LHCN-M2 (cell line): ENCODE measurements around the gene SLC19A1. TPM values are rescaled to one million over a fixed set of nuclear protein-coding genes. Genes with fewer than 3 reads are reported as not detected.
"Not testable (repeated sequence)": the region's sequence is repeated elsewhere in the genome, so short reads cannot be mapped to it uniquely, and the experiment has no call there.

ENCODE experiments used
- DNase-seq: peaks from one replicate; pipeline ENCODE4 v3.0.0-alpha.2; 2012; ENCODE audit warnings: low read depth
- total RNA-seq: library from RNA; depleted of rRNA; stranded (reverse); fragments of >200 nt; gene quantifications from 2 replicates; pipeline ENCODE4 v1.2.3, GENCODE V29; 2014

The SLC19A1 gene
- total RNA-seq, 1 experiment from 2014 or later = 21.8 TPM

- DNase-seq = no peak
Observed at GRCh38 chr21:45506241-45506817, 35.9 kb downstream of the SLC19A1 start.

DNA sequence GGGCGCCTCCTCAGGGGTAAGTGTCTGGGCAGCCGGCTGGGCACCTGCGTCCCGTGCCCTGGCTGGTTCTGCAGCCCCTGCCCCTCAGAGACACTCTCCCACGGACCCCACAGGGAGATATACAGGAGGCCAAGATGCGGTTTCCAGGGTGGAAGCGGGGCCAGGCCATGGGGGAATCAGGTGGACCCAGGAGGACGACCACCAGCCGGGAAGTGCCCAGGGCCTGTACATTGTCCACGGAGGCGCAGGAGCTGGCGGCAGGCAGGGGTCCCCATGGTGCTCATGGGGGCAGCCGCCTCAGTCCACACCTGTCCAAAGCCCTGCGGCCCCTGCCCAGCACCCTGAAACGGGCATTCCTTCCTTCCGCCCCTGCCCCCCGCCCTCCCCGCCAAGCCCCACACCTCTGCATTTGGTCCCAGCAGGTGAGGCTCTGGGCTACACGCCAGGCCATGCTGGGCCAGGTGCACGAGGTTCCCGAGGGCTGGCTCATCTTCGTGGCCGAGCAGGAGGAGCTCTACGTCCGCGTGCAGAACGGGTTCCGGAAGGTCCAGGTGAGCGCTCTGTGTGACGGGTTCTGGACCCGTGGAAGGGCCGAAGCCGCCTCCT is 36.7 kb downstream of the SLC19A1 start:
- DNase-seq = no peak

GRCh38 chr21:45504516-45505415 is 37.5 kb downstream of the SLC19A1 start:
- no peak for DNase-seq

- no peak for DNase-seq
Observed at GRCh38 chr21:45504021-45504515, 38.2 kb downstream of the SLC19A1 start.

DNA sequence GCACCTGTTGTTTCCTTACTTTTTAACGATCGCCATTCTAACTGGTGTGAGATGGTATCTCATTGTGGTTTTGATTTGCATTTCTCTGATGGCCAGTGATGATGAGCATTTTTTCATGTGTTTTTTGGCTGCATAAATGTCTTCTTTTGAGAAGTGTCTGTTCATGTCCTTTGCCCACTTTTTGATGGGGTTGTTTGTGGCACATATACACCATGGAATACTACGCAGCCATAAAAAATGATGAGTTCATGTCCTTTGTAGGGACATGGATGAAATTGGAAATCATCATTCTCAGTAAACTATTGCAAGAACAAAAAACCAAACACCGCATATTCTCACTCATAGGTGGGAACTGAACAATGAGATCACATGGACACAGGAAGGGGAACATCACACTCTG is 39.0 kb downstream of the SLC19A1 start:
- not testable (repeated sequence) for DNase-seq

GRCh38 chr21:45502600-45502999 is 39.6 kb downstream of the SLC19A1 start:
- DNase-seq = no peak

GRCh38 chr21:45502006-45502345 is 40.3 kb downstream of the SLC19A1 start:
- DNase-seq = no peak

DNA sequence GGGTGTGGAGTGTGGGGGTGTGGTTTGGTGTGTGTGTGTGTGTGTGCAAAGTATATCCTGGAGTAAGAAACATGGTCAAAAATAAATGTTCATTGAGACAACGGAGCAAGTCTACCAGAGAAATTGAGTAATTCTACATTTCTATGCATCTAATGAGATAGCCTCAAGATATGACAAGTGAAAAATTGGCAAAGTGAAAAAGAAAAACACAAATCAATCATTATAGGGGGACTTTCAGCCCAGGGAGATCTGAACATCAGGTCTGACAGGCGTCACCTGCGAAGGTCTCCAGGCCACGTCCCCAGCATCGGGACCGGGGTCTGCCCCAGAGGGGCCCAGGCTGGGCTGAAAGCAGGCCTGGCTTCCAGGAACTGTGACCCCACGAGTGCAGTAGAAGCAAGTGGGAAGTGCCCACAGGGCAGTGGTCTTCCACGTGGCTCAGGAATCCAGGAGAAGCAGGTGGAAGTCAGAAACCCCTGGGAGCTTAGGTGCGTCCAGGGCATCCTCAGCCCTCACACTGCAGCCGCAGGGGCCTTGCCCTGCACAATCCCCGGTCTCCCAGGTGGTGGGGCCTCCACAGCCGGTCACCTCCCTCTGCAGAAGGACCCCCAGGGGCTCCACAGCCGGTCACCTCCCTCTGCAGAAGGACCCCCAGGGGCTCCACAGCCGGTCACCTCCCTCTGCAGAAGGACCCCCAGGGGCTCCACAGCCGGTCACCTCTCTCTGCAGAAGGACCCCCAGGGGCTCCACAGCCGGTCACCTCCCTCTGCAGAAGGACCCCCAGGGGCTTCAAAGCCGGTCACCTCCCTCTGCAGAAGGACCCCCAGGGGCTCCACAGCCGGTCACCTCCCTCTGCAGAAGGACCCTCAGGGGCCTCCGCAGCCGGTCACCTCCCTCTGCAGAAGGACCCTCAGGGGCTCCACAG is 40.9 kb downstream of the SLC19A1 start:
- not testable (repeated sequence) for DNase-seq

- DNase-seq = no peak
Observed at GRCh38 chr21:45499970-45500577, 42.2 kb downstream of the SLC19A1 start.

DNA sequence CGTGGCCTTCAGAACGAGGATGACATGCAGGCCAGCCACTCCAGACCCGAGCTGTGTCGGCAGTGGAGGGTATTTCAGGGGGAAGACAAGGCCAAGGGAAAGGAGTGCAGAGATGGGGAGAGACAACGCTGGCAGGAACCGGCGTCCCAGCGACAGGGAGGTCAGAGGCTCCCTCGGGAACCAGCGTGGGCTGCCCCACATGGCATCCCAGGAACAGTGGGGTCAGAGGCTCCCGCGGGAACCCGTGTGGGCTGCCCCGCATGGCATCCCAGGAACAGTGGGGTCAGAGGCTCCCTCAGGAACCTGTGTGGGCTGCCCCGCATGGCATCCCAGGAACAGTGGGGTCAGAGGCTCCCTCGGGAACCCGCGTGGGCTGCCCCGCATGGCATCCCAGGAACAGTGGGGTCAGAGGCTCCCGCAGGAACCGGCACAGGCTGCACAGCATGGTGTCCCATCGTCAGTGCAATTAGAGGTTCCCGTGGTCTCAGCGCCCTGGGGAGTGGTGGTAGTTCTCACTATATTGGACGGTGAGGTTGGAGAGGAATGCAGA is 43.0 kb downstream of the SLC19A1 start:
- no peak for DNase-seq

DNA sequence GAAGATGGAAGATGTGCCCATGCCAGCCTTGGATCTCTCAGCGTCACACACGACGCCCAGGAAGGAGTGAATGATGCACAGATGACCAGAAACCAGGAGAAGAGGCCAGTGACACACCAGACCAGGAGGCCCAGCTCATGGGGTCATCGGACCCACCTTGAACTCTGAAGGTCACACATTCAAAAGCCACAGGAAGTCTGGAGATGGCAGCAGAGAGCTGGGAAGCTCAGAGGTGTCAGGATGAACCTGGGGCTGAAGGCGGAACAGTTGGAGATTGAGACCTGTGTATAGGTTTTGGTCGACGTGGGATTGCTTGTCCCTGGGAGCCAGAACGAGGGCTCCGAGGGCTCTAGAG is 43.6 kb downstream of the SLC19A1 start:
- no peak for DNase-seq

GRCh38 chr21:45497846-45498645 is 44.2 kb downstream of the SLC19A1 start:
- no peak for DNase-seq

DNA sequence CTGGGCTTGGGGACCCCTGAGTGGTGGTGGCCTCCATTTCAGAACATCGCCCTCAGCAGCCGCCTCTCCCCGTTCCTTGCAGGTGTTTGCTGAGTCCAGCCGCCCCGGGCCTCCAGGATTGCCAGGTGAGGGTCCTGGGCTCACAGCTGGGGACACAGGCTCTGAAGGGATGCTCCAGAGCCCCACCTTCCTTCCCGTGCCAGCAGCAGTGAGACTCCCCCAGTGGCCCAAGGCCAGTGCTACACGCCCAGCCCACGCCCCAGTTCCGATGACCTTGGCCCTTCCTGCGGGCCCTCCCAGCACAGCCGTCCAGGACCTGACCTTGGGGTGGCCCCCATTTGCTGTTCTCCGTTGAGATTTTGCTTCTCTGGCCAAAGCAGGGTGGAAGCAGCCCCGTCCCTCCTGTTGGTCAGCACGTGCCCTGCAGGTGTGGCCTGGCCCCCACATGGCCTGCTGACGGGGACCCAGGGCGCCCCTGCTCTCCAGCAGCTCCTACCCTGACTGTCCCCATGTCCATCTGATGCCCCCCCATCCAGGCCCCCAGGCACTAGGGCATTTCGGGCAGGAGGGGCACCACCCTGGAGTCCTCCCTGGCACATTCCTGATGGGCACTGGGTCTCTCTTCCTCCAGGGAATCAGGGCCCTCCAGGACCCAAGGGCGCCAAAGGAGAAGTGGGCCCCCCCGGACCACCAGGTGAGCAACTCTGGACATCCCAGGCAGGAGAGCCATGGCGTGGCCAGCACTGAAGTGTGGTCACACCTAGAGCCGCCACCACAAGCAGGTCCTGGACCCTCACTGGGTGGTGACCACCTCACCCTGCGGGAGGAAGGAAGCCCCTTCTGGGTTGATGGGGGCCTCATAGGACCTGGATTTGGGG is 45.0 kb downstream of the SLC19A1 start:
- no peak for DNase-seq

DNA sequence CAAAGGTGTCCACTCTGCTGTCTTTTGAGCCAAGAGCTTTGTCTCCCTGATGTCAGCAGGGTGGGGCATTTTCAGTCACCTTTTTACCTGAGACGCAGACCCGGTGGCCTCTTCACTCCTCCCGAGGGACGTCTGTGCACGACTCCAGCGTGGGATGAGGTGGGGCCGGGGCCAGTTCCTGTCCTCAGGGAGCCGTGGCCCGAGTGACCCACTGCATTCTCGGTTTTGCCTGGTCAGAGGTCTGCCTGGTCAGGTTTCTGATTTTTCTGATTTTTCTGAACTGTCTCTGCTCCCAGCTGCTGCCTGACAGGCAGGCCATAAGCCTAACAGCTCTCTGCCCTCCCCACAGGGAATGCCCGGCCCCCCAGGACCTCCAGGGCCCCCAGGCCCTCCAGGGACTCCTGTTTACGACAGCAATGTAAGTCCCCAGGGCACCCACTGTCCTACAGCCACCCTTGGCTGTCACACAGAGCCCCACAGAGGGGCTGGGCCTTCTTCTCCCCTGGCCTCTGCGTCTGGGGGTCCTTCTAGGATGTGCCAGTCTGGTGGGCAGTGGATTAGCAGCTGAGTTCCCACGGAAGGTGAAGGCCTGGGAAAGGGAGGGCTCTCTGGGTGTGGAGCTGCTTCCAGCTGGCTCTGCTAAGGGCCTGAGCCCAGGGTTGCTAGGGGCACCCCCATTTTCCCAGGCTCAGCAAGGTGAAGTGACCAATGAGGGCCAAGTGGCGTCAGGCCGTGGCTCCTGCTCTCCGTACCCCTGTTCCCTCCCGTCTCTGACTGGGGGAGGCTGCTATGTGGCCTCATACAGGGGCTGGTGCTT is 45.9 kb downstream of the SLC19A1 start:
- no peak for DNase-seq

DNA sequence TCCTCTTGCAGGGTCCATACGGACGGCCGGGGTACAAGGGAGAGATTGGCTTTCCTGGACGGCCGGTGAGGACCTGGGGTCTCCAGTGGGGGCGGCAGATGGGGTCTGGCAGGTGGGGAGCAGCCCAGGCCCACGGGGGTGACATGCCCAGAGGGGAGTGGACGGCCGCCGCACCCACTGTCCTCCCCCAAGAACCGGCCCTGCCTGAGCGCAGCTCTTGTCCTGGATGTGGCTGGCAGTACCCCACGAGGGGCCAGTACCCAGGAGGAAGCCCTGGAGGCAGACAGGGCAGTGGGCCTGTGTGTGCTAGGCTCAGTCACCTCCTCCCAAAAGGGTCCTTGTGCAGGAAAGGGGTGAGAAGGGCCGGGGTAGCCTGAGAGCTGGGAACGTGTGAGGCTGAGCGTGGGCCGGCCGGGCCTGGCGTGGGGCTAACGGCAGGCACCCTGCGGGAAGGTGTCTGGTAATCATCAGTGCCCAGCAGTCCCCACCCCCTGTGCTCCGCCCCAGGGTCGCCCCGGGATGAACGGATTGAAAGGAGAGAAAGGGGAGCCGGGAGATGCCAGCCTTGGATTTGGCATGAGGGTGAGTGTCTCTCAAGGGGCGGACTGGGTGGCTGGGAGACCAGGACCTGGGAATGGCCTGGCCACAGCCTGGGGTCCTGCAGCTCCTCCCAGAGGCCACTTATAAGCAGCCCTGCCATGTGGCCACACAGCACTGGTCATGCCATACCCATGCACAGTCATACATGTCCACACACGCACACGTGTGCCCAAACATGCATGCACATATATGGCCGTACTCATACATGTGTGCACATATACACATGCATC is 47.2 kb downstream of the SLC19A1 start:
- DNase-seq = no peak

DNA sequence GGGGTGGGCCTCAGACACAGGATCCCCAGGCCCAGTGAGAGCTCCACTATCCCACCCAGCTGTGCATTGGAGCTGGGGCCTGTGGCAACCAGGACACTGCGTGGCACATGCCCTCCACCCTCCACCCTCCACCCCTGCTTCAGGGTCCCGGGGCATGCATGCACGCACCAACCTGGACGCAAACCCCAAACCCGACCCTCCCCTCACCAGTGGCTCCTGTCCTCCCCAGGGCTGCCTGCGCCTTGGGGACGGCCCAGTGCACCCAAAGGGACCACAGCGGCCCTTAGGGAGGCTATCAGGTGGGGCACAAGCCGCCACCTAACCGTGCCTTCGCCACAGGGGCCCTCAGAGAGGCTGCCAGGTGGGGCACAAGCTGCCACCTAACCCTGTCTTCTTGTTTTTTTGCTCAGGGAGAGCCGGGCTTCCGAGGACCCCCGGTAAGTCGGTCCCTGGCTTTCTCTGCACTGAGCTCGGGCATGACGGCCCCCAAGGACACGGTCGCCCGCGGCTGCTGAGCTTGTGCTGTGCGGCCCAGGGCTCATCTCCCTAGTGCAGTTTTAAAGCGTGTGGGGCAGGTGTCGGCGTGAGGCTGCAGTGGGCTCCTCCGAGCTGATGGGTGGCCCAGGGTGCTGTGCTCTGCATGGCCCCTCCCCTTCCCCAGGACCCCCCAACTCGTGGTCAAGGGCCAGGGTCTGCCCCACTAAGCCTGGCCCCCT is 47.9 kb downstream of the SLC19A1 start:
- no peak for DNase-seq
